K562 (cell line): ENCODE results near the gene ALG9. TPM values are rescaled to one million over a fixed set of nuclear protein-coding genes. Genes with fewer than 3 reads are reported as not detected.

Source experiments
- ATAC-seq: fragments of 200-7000 bp; cut with Tn5 transposase; 3 replicates; pipeline ENCODE4 v1.9.1; 2020; ENCODE audit warnings: moderate library complexity
- BruUV-seq: library from RNA; stranded (reverse); fragments of 400-500 nt; replicated peaks from 2 replicates; lab custom pipeline; 2021; lab: Mats Ljungman, UMichigan
- CTCF ChIA-PET: fragments of 300-600 bp; formaldehyde crosslinking; extraction: SDS; loops from one replicate; lab custom pipeline; 2021; ENCODE audit warnings: low intra/inter-chr PET ratio; lab: Yijun Ruan, JAX
- POLR2A ChIA-PET: fragments of 300-600, 350-650 bp; sonication (Branson Sonifier 250); formaldehyde crosslinking; extraction: SDS; loops from one replicate; lab custom pipeline; 2021; ENCODE audit warnings: antibody characterized with exemption, inconsistent platforms; lab: Yijun Ruan, JAX
- DNase-seq, 4 experiments: peaks; one replicate each; pipeline versions ENCODE4 v3.0.0 to v3.0.0-alpha.2; 2011 to 2018; ENCODE audit warnings: low spot score in 3 of 4, mixed read lengths in 3 of 4; ENCODE audit errors: extremely low read depth in 1 of 4
- FAIRE-seq: peaks from 2 replicates; lab custom pipeline; 2011; peaks lifted over from hg19 to GRCh38; lab: Jason Lieb, UNC
- H2AFZ ChIP-seq: 2 replicates; pipeline ENCODE4 v1.6.0; 2011; ENCODE audit warnings: low read depth, low read length, control low read depth, inconsistent platforms
- H3K27ac ChIP-seq: fragments of 200-600 bp; 3 replicates; pipeline ENCODE4 v1.8.0; 2011; ENCODE audit warnings: low read depth, mild to moderate bottlenecking, control low read depth, inconsistent platforms, low read length, moderate library complexity, mixed read lengths; ENCODE audit errors: extremely low read depth
- H3K27me3 ChIP-seq, 2 experiments: fragments of 300-600 bp in 1 of 2; 2 replicates in 1 of 2; 3 replicates in 1 of 2; pipeline versions ENCODE4 v1.6.0 to v1.8.0; 2011; ENCODE audit warnings: inconsistent platforms in 2 of 2, low read length in 2 of 2, mild to moderate bottlenecking in 1 of 2, mixed read lengths in 1 of 2, moderate library complexity in 1 of 2; ENCODE audit not compliant: control insufficient read depth in 2 of 2, insufficient read depth in 2 of 2
- H3K36me3 ChIP-seq: fragments of 300-600 bp; 3 replicates; pipeline ENCODE4 v1.8.0; 2011; ENCODE audit warnings: mild to moderate bottlenecking, low read length, inconsistent platforms; ENCODE audit not compliant: control insufficient read depth, insufficient read depth
- H3K4me1 ChIP-seq, 2 experiments: fragments of 200-600 bp in 1 of 2; replicated peaks in 1 of 2; 2 replicates in 1 of 2; 3 replicates in 1 of 2; pipeline versions ENCODE4 v1.5.1 to v1.8.0; 2011; ENCODE audit warnings: inconsistent platforms in 2 of 2, low read length in 2 of 2, mild to moderate bottlenecking in 1 of 2, mixed read lengths in 1 of 2, moderate library complexity in 1 of 2; ENCODE audit not compliant: control insufficient read depth in 2 of 2, insufficient read depth in 2 of 2
- H3K4me2 ChIP-seq: 2 replicates; pipeline ENCODE4 v1.6.1; 2011; ENCODE audit warnings: low read length, control low read depth, inconsistent platforms, mixed read lengths; ENCODE audit not compliant: insufficient read depth
- H3K4me3 ChIP-seq: fragments of 200-600 bp; sonication (generic), shearing (Covaris generic); 2 replicates; pipeline ENCODE4 v1.5.1; 2016; ENCODE audit warnings: control low read depth, inconsistent platforms
- H3K79me2 ChIP-seq: fragments of 200-600 bp; 3 replicates; pipeline ENCODE4 v1.8.0; 2011; ENCODE audit warnings: low read length, inconsistent platforms; ENCODE audit not compliant: control insufficient read depth, insufficient read depth
- H3K9ac ChIP-seq, 2 experiments: 2 replicates each; pipeline versions ENCODE4 v1.6.0 to v1.6.1; 2011; ENCODE audit warnings: low read depth in 2 of 2, low read length in 2 of 2, control low read depth in 1 of 2, inconsistent platforms in 1 of 2, mild to moderate bottlenecking in 1 of 2, mixed read lengths in 1 of 2; ENCODE audit not compliant: insufficient read depth in 1 of 2
- H3K9me1 ChIP-seq: one replicate; pipeline ENCODE4 v1.6.0; 2011; ENCODE audit warnings: inconsistent platforms, mild to moderate bottlenecking, low read length, moderate library complexity; ENCODE audit not compliant: control insufficient read depth, insufficient read depth
- H3K9me3 ChIP-seq: replicated peaks from 2 replicates; pipeline ENCODE4 v1.5.1; 2011; ENCODE audit warnings: low read depth, low read length, inconsistent platforms; ENCODE audit not compliant: control insufficient read depth, insufficient read depth
- H4K20me1 ChIP-seq: replicated peaks from 2 replicates; pipeline ENCODE4 v1.6.1; 2011; ENCODE audit warnings: low read length, inconsistent platforms, mixed read lengths; ENCODE audit not compliant: control insufficient read depth, insufficient read depth
- DLX4 ChIP-seq: fragments of 250-450 bp; sonication (Bioruptor Pico); IDR thresholded peaks from 2 replicates; pipeline ENCODE4 v1.6.1; 2021; ENCODE audit warnings: mild to moderate bottlenecking
- ESRRB ChIP-seq: fragments of 250-450 bp; sonication (Bioruptor Pico); IDR thresholded peaks from 2 replicates; pipeline ENCODE4 v1.5.0; 2020; ENCODE audit warnings: mild to moderate bottlenecking, moderate library complexity, borderline replicate concordance
- FOSL1 ChIP-seq: fragments of 200-800 bp; sonication (Bioruptor generic); conservative IDR thresholded peaks from 2 replicates; pipeline ENCODE4 v1.6.1; 2016; ENCODE audit warnings: missing genetic modification characterization, missing compliant biosample characterization
- HCFC1 ChIP-seq: IDR thresholded peaks from 2 replicates; pipeline ENCODE4 v1.6.1; 2012; ENCODE audit warnings: low read depth, low read length, improper control_type of control experiment
- RBM25 ChIP-seq: fragments of 200-400 bp; formaldehyde crosslinking; IDR thresholded peaks from 2 replicates; pipeline ENCODE4 v1.6.1; 2018; ENCODE audit warnings: low read length, low read depth, moderate library complexity; ENCODE audit not compliant: severe bottlenecking
- WGBS: fragments of 100-300 bp; shearing (Covaris generic); methylation state at CpG from one replicate; pipeline ENCODE4 v1.1.6; 2016; ENCODE audit warnings: low coverage, mixed read lengths; ENCODE audit not compliant: insufficient coverage; ENCODE audit errors: missing lambda C conversion rate; 5-methylcytosine and 5-hydroxymethylcytosine counted together
- in situ Hi-C: fragments of 300-500 bp; cut with MboI; formaldehyde crosslinking; loops from 4 replicates; pipeline ENCODE4 v1.15.0; 2018; ENCODE audit warnings: inconsistent platforms, mixed read lengths
- intact Hi-C: fragments of 100-400 bp; cut with micrococcal nuclease; formaldehyde crosslinking; loops from 2 replicates; pipeline ENCODE4 v1.14.2; 2022
- polyA plus RNA-seq, 8 experiments: library from polyadenylated mRNA; depleted of rRNA in 4 of 8; stranded (reverse) in 5 of 8; unstranded in 3 of 8; fragments of >200 nt; fragmentation: Nextera tagmentation in 2 of 8; fragmentation: Illumina TruSeq in 1 of 8; extraction: Ambion mirVana in 2 of 8; extraction: Trizol in 1 of 8; gene quantifications; 2 replicates each; pipeline versions ENCODE4 v1.2.1 to v1.2.3, GENCODE V29; 2011 to 2014; ENCODE audit warnings: inconsistent platforms in 1 of 8, missing spikeins in 1 of 8
- total RNA-seq, 7 experiments: library from RNA; depleted of rRNA in 6 of 7; stranded (reverse); fragments of >200 nt in 6 of 7; fragmentation: Illumina TruSeq in 2 of 7; extraction: Trizol in 2 of 7; gene quantifications; 2 replicates each; pipeline versions ENCODE4 v1.2.1 to v1.2.3, GENCODE V29; 2011 to 2021; ENCODE audit warnings: low replicate concordance in 1 of 7
- TF ChIP-seq, protein P1 (sequence below): fragments of 450-650 bp; IDR thresholded peaks from 2 replicates; pipeline ENCODE4 v1.6.1; 2014; ENCODE audit warnings: low read depth, mild to moderate bottlenecking, moderate library complexity, borderline replicate concordance

ALG9 gene
- total and polyA plus RNA-seq, 9 of the 15 experiments (the other 6 are each of a cell fraction or from before 2014, with no cell fraction given) = 11.5 to 40.5 (median 24.9) TPM

GRCh38 chr11:111823131-111823530 is 48.2 kb downstream of the ALG9 start:
- H4K20me1 ChIP-seq = no peaks in the 10 kb centered on the region
- intact Hi-C loops = no loop called here
- no peaks in the 10 kb centered on the region for H3K9me1 ChIP-seq
- ChIA-PET POLR2A (interaction anchor here (1.0 to 1.5 kb wide), 2 partner anchors 17 to 21 kb away, joined by 3 read pairs; no protein-coding TSS in a partner anchor), CTCF (no interaction called here)
- H3K27ac ChIP-seq = no peak overlapping the region
- ATAC-seq (no peak), DNase-seq (no peak), FAIRE-seq (no peak)
- H2AFZ ChIP-seq = no peak overlapping the region
- TF ChIP-seq HCFC1 (no peak), FOSL1 (no peak), ESRRB (CRISPR knock-in tag) (no peak), DLX4 (CRISPR knock-in tag) (no peak), RBM25 (no peak)
- TF ChIP-seq, protein P1, sequence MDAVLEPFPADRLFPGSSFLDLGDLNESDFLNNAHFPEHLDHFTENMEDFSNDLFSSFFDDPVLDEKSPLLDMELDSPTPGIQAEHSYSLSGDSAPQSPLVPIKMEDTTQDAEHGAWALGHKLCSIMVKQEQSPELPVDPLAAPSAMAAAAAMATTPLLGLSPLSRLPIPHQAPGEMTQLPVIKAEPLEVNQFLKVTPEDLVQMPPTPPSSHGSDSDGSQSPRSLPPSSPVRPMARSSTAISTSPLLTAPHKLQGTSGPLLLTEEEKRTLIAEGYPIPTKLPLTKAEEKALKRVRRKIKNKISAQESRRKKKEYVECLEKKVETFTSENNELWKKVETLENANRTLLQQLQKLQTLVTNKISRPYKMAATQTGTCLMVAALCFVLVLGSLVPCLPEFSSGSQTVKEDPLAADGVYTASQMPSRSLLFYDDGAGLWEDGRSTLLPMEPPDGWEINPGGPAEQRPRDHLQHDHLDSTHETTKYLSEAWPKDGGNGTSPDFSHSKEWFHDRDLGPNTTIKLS = no peak
- no peak overlapping the region for H3K4me2 ChIP-seq
- no peaks in the 10 kb centered on the region for H3K4me1 ChIP-seq
- no peaks in the 10 kb centered on the region for H3K36me3 ChIP-seq
- no TSS peak for BruUV-seq
- H3K4me3 ChIP-seq = no peak overlapping the region
- WGBS = 36% methylated on average over 1 of the region's 1 CpG
- H3K9me3 ChIP-seq = no peaks in the 10 kb centered on the region
- no peaks in the 10 kb centered on the region for H3K27me3 ChIP-seq
- in situ Hi-C loops = no loop called here
- no peaks in the 10 kb centered on the region for H3K79me2 ChIP-seq
- H3K9ac ChIP-seq = no peak overlapping the region
